ENCODE results near the gene ZRANB3.

- TF ChIP-seq CTCF (IDR thresholded peaks at IDR 0.05) (no peak), EP300 (IDR thresholded peaks at IDR 0.05) (no peak), POLR2AphosphoS5 (IDR thresholded peaks at IDR 0.05) (no peak)
These were observed 345.0 kb downstream of the ZRANB3 start for GRCh38 chr2:135186054-135186453.
